Measurements from ENCODE around the gene CEBPB.

Gene CEBPB

DNA sequence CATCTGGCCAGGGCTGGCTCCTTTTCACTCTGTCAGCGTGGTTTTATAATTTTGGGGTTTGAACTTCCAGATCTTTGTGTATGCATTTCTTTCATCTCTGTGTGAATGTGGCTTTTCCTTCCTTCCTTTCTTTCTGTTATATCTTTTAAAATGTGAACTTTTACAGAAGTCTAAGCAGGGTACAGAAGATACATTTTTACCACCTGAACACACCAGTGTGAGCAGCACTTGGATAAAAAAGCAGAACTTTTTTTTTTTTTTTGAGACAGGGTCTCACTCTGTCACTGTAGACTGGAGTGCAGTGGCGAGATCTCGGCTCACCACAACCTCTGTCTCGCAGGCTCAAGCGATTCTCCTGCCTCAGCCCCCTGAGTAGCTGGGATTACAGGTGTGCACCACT is 20.5 kb downstream of the CEBPB start:
- no peak for DNase-seq (ENCODE audit: low read depth, low spot score)
- no peak overlapping the region for H3K27ac ChIP-seq
- no peaks in the 10 kb centered on the region for H3K36me3 ChIP-seq (ENCODE audit: insufficient read depth, low read length)
- H3K9me3 ChIP-seq (ENCODE audit: low read depth, low read length) = no peaks in the 10 kb centered on the region
- H3K4me3 ChIP-seq = no peak overlapping the region
- no peak overlapping the region for H3K9ac ChIP-seq (ENCODE audit: insufficient read length)
- TF ChIP-seq FOXP2 (optimal IDR thresholded peaks at IDR 0.05; ENCODE audit: control extremely low read depth, extremely low read length, insufficient read depth) = no peak
- TF ChIP-seq EZH2 (IDR thresholded peaks at IDR 0.05) = no peak
- TF ChIP-seq POLR2AphosphoS5 (IDR thresholded peaks at IDR 0.05; ENCODE audit: borderline replicate concordance, low read depth, low read length) = no peak

DNA sequence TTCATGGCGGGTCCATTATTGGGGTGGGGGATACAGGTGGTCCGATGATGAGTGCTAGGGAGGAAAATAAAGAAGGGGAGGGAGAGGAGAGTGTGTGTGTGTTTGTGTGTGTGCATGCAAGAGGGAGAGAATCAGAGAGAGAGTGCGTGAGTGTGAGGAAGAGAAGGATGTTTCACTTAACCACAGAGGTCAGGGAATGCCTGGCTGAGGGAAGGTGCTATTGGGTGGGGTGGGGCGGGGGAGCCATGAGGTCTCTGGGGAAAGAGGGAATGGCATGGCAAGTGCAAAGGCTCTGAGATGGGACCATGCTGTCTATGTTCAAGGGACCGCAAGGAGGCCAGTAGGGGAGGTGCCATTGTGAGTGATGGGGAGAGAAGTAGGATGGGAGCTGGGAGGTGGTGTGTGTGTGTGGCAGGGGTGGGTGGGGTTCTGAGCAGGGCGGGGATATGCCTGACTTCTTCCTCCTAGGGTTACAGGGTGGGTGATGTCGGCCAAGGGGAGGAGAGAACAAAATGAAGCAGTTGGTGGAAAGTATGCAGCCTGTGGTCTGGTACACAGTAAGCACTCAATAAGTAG is 23.0 kb downstream of the CEBPB start:
- no peaks in the 10 kb centered on the region for H3K36me3 ChIP-seq (ENCODE audit: insufficient read depth, low read length)
- no peak overlapping the region for H3K27ac ChIP-seq
- H3K9ac ChIP-seq (ENCODE audit: insufficient read length) = no peak overlapping the region
- no peak overlapping the region for H3K4me3 ChIP-seq
- no peak for DNase-seq (ENCODE audit: low read depth, low spot score)
- no peak for TF ChIP-seq POLR2AphosphoS5 (IDR thresholded peaks at IDR 0.05; ENCODE audit: borderline replicate concordance, low read depth, low read length)
- no peak for TF ChIP-seq EZH2 (IDR thresholded peaks at IDR 0.05)
- no peak for TF ChIP-seq FOXP2 (optimal IDR thresholded peaks at IDR 0.05; ENCODE audit: control extremely low read depth, extremely low read length, insufficient read depth)
- no peaks in the 10 kb centered on the region for H3K9me3 ChIP-seq (ENCODE audit: low read depth, low read length)

DNA sequence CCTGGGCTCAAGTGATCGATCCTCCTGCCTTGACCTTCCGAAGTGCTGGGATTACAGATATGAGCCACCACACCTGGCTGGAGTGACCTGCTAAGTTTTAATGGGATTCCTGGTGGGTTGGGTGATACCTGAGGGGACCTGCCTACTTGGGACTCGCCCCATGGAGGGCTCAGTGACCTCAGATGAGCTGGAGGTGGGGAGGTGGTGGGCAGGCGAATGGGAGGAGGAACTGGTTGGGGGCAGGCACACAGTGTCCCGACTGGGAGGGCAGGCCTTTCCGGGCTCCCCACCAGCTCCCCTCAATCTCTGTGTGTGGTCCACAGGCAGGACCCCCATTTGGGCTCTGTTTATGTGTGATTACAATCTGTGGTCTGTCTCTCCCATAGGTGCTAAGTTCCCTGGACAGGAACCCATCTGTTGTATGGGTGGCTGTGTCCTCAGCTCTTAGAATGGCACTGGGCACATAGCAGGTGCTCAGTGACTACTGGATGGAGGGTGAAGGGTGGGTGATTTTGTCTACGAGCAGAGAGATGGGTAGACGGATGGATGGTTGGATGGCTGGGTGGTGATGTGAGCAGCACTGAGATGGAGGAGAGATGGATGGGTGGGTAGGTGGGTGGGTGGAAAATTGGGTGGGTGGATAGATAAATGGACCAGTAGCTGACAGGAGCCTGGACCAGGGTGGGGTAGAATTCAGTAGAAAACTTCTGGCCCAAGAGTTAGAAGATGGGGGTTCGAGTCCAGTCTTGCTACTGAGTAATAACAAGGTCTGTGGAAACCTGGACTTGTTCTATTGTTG is 23.8 kb downstream of the CEBPB start:
- TF ChIP-seq POLR2AphosphoS5 (IDR thresholded peaks at IDR 0.05; ENCODE audit: borderline replicate concordance, low read depth, low read length) (no peak), EZH2 (IDR thresholded peaks at IDR 0.05) (no peak), FOXP2 (optimal IDR thresholded peaks at IDR 0.05; ENCODE audit: control extremely low read depth, extremely low read length, insufficient read depth) (no peak)
- no peak overlapping the region for H3K4me3 ChIP-seq
- no peak for DNase-seq (ENCODE audit: low read depth, low spot score)
- no peak overlapping the region for H3K9ac ChIP-seq (ENCODE audit: insufficient read length)
- peak overlapping the region; percentile 0; the same call in 1 of the 2 replicates for H3K27ac ChIP-seq
- H3K36me3 ChIP-seq (ENCODE audit: insufficient read depth, low read length) = no peaks in the 10 kb centered on the region
- H3K9me3 ChIP-seq (ENCODE audit: low read depth, low read length) = no peaks in the 10 kb centered on the region

DNA sequence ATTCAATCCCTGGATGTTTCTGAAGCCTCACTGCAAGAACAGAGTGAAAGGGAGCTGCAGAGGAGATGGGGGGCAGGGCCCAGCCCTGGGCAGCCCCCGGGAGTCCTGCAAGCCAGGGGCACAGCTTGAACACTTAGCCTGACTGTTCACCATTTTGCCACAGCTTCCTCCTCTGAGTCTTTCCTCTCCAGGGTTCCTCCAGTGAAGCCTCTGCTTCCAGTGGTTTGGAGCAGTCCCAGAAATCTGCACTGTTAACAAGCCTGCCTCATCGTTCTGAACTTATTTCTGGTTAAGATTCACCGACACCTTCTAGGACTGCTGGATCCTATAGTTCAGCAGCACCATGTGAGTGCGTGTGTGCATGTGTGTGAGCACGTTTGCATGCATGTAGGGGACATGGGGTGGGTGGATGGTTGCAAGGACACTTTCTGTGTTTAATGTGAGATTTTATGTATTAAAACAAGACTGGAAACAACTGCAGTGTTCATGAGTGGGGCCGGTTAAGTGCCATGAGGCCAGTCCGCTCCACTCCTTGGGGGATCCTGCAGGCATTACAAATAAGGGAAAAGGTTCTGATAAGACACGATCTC is 24.6 kb downstream of the CEBPB start:
- H3K9me3 ChIP-seq (ENCODE audit: low read depth, low read length) = no peaks in the 10 kb centered on the region
- no peak for DNase-seq (ENCODE audit: low read depth, low spot score)
- TF ChIP-seq FOXP2 (optimal IDR thresholded peaks at IDR 0.05; ENCODE audit: control extremely low read depth, extremely low read length, insufficient read depth) (no peak), EZH2 (IDR thresholded peaks at IDR 0.05) (no peak), POLR2AphosphoS5 (IDR thresholded peaks at IDR 0.05; ENCODE audit: borderline replicate concordance, low read depth, low read length) (no peak)
- H3K27ac ChIP-seq = peak overlapping the region; percentile 0; the same call in 1 of the 2 replicates
- peak overlapping the region; percentile 17; the same call in 1 of the 2 replicates for H3K4me3 ChIP-seq
- H3K9ac ChIP-seq (ENCODE audit: insufficient read length) = no peak overlapping the region
- H3K36me3 ChIP-seq (ENCODE audit: insufficient read depth, low read length) = no peaks in the 10 kb centered on the region

DNA sequence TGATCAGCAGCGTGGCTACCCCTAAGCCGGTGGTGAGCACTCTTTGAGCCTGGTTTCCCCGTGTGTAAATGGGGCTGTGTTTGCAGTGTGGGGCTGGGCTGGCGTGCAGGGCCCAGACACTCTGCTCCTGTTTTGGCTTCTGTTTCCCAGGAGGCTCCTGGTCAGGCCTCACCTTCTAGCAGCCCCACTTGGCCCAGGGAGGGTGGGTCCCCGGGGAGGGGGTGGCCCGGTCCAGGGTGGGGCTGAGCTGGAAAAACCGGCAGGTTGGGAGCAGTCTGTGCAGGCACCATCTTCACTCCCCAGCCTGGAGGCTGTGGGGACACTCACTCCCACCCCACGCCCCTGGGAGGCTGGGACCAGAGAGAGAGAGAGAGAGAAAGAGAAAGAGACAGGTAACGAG is 25.3 kb downstream of the CEBPB start:
- no peaks in the 10 kb centered on the region for H3K36me3 ChIP-seq (ENCODE audit: insufficient read depth, low read length)
- TF ChIP-seq EZH2 (IDR thresholded peaks at IDR 0.05) = no peak
- no peak for TF ChIP-seq POLR2AphosphoS5 (IDR thresholded peaks at IDR 0.05; ENCODE audit: borderline replicate concordance, low read depth, low read length)
- TF ChIP-seq FOXP2 (optimal IDR thresholded peaks at IDR 0.05; ENCODE audit: control extremely low read depth, extremely low read length, insufficient read depth) = no peak
- no peak overlapping the region for H3K4me3 ChIP-seq
- no peak for DNase-seq (ENCODE audit: low read depth, low spot score)
- no peaks in the 10 kb centered on the region for H3K9me3 ChIP-seq (ENCODE audit: low read depth, low read length)
- H3K27ac ChIP-seq = no peak overlapping the region
- no peak overlapping the region for H3K9ac ChIP-seq (ENCODE audit: insufficient read length)

DNA sequence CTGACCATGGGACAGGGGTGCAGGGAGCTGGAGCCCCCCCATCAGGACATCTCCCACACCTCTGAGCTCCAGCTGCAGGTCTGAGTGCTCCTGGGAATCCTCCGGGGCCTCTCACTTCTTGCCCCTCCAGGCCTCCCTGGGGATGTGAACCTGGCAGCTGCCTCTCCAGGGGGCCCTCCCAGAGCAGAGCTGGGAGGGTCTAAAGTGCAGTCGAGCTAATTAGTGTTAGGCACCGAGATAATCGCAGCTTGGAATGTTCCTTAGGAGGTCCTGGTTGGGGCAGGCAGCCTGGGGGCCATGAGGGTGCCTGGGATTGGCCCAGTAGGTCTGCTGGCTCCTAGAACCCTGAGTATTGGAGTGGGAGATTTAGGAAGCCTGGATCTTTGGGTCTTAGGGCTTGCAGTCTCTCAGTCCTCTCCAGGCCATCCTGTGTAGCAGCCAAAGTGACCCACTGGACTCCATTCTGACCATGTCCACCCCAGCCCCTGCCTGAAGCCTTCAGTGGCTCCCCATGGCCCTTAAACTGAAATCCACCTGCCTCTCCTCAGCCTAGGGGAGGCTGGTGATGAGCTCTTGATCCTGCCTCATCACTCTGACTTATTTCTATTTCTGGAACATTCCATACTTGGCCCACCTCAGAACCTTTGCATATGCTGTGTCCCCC is 26.0 kb downstream of the CEBPB start:
- no peak overlapping the region; the same call in 1 of the 2 replicates for H3K4me3 ChIP-seq
- H3K9me3 ChIP-seq (ENCODE audit: low read depth, low read length) = no peaks in the 10 kb centered on the region
- no peak overlapping the region for H3K9ac ChIP-seq (ENCODE audit: insufficient read length)
- no peak for TF ChIP-seq POLR2AphosphoS5 (IDR thresholded peaks at IDR 0.05; ENCODE audit: borderline replicate concordance, low read depth, low read length)
- no peak for TF ChIP-seq EZH2 (IDR thresholded peaks at IDR 0.05)
- TF ChIP-seq FOXP2 (optimal IDR thresholded peaks at IDR 0.05; ENCODE audit: control extremely low read depth, extremely low read length, insufficient read depth) = no peak
- no peaks in the 10 kb centered on the region for H3K36me3 ChIP-seq (ENCODE audit: insufficient read depth, low read length)
- H3K27ac ChIP-seq = no peak overlapping the region
- no peak for DNase-seq (ENCODE audit: low read depth, low spot score)

DNA sequence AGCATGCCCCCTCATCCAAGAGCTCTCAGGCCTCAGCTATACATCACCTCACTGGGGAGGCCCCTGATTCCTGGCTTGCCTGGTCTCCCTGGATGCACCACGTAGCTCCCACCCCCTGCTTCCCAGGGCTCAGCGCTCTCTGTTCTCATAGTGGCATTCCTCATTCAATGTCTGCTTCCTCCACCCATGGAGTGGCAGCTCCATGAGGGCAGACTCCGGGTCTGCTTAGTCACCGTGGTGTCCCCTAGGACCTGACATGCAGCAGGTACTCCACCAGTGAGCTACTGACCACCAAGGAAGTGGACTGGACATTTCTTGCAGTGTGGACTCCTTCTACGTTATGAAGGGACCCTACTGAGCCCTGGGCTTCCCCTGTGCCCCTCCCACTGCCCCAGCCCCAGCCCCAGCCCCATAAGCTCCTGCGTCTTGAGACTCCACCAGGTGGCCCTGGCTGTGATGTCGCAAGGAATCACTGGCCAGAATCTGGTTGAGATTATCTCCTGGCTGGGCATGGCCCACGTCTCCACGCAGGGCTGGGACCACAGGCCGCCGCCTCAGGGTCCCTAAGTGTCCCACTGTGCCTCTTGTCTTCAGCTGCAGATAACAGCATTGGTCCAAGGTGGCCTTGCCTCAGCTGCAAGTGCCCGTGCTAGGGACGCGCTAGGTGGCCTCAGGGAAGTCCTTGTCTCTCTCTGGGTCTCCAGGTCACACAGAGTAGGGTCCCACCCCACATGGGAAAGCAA is 26.7 kb downstream of the CEBPB start:
- DNase-seq (ENCODE audit: low read depth, low spot score) = no peak
- no peak for TF ChIP-seq FOXP2 (optimal IDR thresholded peaks at IDR 0.05; ENCODE audit: control extremely low read depth, extremely low read length, insufficient read depth)
- no peak for TF ChIP-seq EZH2 (IDR thresholded peaks at IDR 0.05)
- no peak for TF ChIP-seq POLR2AphosphoS5 (IDR thresholded peaks at IDR 0.05; ENCODE audit: borderline replicate concordance, low read depth, low read length)
- Histone ChIP-seq H3K9me3 (ENCODE audit: low read depth, low read length) (no peaks in the 10 kb centered on the region), H3K9ac (ENCODE audit: insufficient read length) (no peak overlapping the region), H3K27ac (no peak overlapping the region), H3K4me3 (no peak overlapping the region), H3K36me3 (ENCODE audit: insufficient read depth, low read length) (no peaks in the 10 kb centered on the region)

All from SK-N-MC (cell line).